GM12872 (cell line): ENCODE data around the gene TMEM88.

Source experiments
- TF ChIP-seq, protein P1 (sequence below): IDR thresholded peaks from 3 replicates; pipeline ENCODE4 v1.5.1; 2011; ENCODE audit warnings: low read depth, mild to moderate bottlenecking, low read length, moderate library complexity; ENCODE audit not compliant: insufficient read depth

TMEM88 gene

GRCh38 chr17:7857713-7858521 lies 3.1 kb downstream of the TMEM88 start, which contains the start of gene CYB5D1:
Gene CYB5D1, plus strand, starts transcription at chr17:7858003. Its CDS starts 132 bp downstream, at chr17:7858135.
- TF ChIP-seq, protein P1, sequence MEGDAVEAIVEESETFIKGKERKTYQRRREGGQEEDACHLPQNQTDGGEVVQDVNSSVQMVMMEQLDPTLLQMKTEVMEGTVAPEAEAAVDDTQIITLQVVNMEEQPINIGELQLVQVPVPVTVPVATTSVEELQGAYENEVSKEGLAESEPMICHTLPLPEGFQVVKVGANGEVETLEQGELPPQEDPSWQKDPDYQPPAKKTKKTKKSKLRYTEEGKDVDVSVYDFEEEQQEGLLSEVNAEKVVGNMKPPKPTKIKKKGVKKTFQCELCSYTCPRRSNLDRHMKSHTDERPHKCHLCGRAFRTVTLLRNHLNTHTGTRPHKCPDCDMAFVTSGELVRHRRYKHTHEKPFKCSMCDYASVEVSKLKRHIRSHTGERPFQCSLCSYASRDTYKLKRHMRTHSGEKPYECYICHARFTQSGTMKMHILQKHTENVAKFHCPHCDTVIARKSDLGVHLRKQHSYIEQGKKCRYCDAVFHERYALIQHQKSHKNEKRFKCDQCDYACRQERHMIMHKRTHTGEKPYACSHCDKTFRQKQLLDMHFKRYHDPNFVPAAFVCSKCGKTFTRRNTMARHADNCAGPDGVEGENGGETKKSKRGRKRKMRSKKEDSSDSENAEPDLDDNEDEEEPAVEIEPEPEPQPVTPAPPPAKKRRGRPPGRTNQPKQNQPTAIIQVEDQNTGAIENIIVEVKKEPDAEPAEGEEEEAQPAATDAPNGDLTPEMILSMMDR, result no peak

DNA sequence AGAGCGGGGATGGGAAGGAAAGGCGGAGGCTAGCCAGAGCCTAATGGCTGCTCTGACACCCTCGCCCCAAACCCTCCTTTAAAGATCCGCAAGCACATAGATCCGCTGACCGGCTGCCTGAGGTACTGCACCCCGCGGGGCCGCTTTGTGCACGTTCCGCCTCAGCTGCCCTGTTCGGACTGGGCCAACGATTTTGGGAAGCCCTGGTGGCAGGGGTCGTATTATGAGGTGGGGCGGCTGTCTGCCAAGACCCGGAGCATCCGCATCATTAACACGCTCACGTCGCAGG lies 3.6 kb downstream of the TMEM88 start:
- TF ChIP-seq, protein P1, result peak; percentile 47; the same call in 2 of the 3 replicates

DNA sequence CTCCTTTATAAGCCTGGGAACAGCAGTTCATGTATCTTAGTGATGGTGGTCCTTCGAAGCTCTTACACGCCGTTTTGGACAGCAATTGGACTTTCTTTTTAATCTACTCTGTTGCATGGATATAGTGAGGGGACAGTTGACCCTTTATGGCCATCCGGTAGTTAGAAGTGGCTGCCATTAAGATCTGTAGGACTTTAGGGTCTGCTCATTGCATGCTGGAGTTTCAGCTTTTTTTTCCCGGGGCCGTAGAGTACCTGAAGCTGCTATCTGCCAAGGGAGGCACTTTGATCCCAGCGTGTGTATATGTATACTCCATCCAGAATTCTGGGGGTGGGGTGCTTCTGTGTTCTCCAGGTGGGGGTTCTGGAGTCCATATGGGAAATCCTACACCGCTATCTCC lies 4.2 kb downstream of the TMEM88 start:
- TF ChIP-seq, protein P1, result no peak

- TF ChIP-seq, protein P1, result peak; percentile 70
These were observed 8.0 kb downstream of the TMEM88 start for GRCh38 chr17:7862692-7863437.

GRCh38 chr17:7864995-7865650 lies 10.3 kb downstream of the TMEM88 start:
- TF ChIP-seq, protein P1, result no peak

DNA sequence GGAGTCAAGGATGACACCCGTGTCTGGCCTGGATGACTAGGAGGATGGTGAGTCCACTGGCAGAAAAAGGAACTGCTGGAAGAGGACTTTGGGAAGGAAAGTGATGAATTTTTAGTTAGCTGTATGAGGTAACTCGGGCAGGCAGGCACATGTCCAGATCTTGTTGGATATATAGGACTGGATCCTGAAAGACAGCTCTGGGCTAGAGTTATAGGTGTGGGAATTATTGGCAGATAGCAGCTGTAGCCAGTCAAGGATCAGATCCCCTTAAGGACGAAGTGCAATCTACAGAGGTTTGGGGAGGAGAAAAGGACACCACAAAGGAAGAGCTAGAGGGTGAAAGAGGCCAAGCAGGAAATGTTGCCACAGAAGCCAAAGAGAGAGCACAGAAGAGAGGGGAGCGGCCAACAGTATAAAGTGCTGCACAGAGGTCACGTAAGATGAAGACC lies 13.0 kb downstream of the TMEM88 start:
- TF ChIP-seq, protein P1, result no peak

GRCh38 chr17:7873051-7873450 lies 18.2 kb downstream of the TMEM88 start:
- TF ChIP-seq, protein P1, result no peak
